ENCODE measurements around the gene RIBC1. TPM values are rescaled to one million over a fixed set of nuclear protein-coding genes. Genes with fewer than 3 reads are reported as not detected.

Gene RIBC1
- total and polyA plus RNA-seq, 4 experiments from 2014 or later: 0.47 to 1.7 (median 1.2) TPM; not detected in 1

DNA sequence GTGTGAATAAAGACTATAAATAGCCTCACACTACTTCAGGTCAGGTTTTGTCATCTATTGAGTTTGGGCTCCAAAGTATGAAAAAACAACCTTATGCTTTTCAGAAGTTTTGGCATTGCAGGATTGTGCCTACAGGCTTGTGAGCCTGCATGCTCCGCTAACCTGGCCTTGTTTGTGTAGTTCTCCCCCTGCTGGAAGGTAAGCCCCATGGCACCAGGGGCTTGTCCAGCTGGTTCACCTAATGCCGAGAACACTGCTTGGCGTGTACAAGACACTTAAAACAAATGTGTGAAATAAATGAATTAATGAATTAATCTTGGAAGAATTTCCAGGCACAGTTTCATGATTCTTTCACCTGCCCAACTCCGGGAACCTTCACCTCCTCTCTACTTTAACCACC, 13.3 kb downstream of the RIBC1 start:
- CTCF ChIA-PET (ENCODE audit: partially characterized antibody): interaction anchor here (1.3 to 5.3 kb wide), 9 partner anchors 10 to 152 kb away, joined by 3 to 38 read pairs (median 7); no protein-coding TSS in a partner anchor
- H3K4me1 Mint-ChIP-seq: peaks cover 9 to 26% (median 17%) of the 10 kb centered on the region in 4 donors
- no peak overlapping the region for H3K27ac ChIP-seq (ENCODE audit: low read depth, low read length)
- no peak overlapping the region for H3K4me3 ChIP-seq (ENCODE audit: low read length in 2 of 2)
- H3K9me3 Mint-ChIP-seq: no peaks in the 10 kb centered on the region
- intact Hi-C loops (cut with micrococcal nuclease): loop anchor here (1.0 kb wide), 3 partner anchors 119 to 152 kb away; no protein-coding TSS in a partner anchor
- peaks cover 4% of the 10 kb centered on the region for H3K36me3 ChIP-seq (ENCODE audit: insufficient read depth, low read length)
- H3K9me3 ChIP-seq (ENCODE audit: control insufficient read depth in 1 of 2, low read length in 2 of 2): no peaks in the 10 kb centered on the region
- no peaks in the 10 kb centered on the region for H3K27me3 ChIP-seq (ENCODE audit: insufficient read depth, low read length)
- POLR2A ChIA-PET (ENCODE audit: partially characterized antibody): interaction anchor here (1.1 to 3.7 kb wide), 2 partner anchors 13 to 211 kb away, joined by 3 to 24 read pairs; partner anchors contain the start of genes RIBC1 and SMC1A
- H3K36me3 Mint-ChIP-seq: peaks cover 3 to 10% of the 10 kb centered on the region in 2 donors
- H3K4me1 ChIP-seq (ENCODE audit: insufficient read depth, low read length): peaks cover 15% of the 10 kb centered on the region
- peak; percentile 62 to 75 (median 71) for DNase-seq
- H3K27me3 Mint-ChIP-seq: peaks cover 0 to 2% of the 10 kb centered on the region in 2 donors
- H3K27ac Mint-ChIP-seq: peak overlapping the region in 4 of 7 donors; percentile 15 to 46 (median 32)
- peak overlapping the region in 2 of 8 donors; percentile 19 to 49 for H3K4me3 Mint-ChIP-seq

GRCh38 chrX:53437206-53437605, 14.5 kb downstream of the RIBC1 start:
- Mint-ChIP-seq H3K9me3 (no peaks in the 10 kb centered on the region), H3K36me3 (peaks cover 0 to 3% of the 10 kb centered on the region in 2 donors), H3K4me1 (peaks cover 10 to 38% (median 18%) of the 10 kb centered on the region in 4 donors), H3K27ac (no peak overlapping the region), H3K27me3 (peaks cover 0 to 2% of the 10 kb centered on the region in 2 donors), H3K4me3 (no peak overlapping the region)
- H3K4me1 ChIP-seq (ENCODE audit: insufficient read depth, low read length): peaks cover 15% of the 10 kb centered on the region
- POLR2A ChIA-PET (ENCODE audit: partially characterized antibody): no interaction called here
- no peak for DNase-seq
- no peaks in the 10 kb centered on the region for H3K27me3 ChIP-seq (ENCODE audit: insufficient read depth, low read length)
- intact Hi-C loops (cut with micrococcal nuclease): no loop called here
- H3K27ac ChIP-seq (ENCODE audit: low read depth, low read length): no peak overlapping the region
- H3K36me3 ChIP-seq (ENCODE audit: insufficient read depth, low read length): peaks cover under 1% of the 10 kb centered on the region
- H3K9me3 ChIP-seq (ENCODE audit: control insufficient read depth in 1 of 2, low read length in 2 of 2): no peaks in the 10 kb centered on the region
- no peak overlapping the region for H3K4me3 ChIP-seq (ENCODE audit: low read length in 2 of 2)
- CTCF ChIA-PET (ENCODE audit: partially characterized antibody): interaction anchor here (0.7 to 5.3 kb wide), 8 partner anchors 9 to 153 kb away, joined by 3 to 38 read pairs (median 7); no protein-coding TSS in a partner anchor

DNA sequence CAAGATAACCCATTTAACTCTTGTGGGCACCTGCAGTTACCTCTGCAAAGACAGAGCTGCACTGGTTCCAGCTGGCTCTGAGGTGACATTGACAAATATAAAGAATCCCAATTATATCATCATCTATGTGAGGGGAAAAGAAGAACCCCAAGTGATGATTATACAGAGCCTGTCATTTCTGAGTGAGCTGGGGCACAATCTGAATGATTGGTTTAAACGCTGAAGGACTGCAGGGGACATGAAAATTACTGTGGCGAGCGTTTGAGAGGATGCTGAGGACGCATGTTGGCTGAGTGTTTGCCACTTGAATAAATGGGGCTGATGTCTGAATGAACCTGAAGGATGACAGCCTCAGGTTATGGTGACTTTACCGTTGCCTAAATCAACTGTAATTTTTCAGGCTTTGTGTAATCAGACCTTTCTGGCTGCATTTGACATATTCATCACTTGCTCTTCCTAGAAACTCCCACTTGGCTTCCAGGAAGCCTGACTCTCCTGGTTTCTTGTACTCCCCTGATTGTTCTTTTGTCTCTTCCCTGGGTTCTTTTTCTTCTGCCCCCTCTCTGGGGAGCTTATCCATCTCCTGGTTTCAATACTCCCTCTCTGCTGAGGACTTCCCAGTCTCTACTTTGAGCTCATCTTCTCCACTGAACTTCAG, 15.6 kb downstream of the RIBC1 start:
- Mint-ChIP-seq H3K4me3 (peak overlapping the region in 1 of 8 donors; percentile 1), H3K27me3 (peaks cover 0 to 2% of the 10 kb centered on the region in 2 donors), H3K36me3 (peaks cover 0 to 3% of the 10 kb centered on the region in 2 donors), H3K4me1 (peaks cover 10 to 39% (median 18%) of the 10 kb centered on the region in 4 donors), H3K9me3 (no peaks in the 10 kb centered on the region), H3K27ac (no peak overlapping the region)
- DNase-seq: no peak
- CTCF ChIA-PET (ENCODE audit: partially characterized antibody): interaction anchor here (0.5 to 5.3 kb wide), 3 partner anchors 13 to 126 kb away, joined by 3 to 38 read pairs (median 4); no protein-coding TSS in a partner anchor
- Histone ChIP-seq H3K36me3 (ENCODE audit: insufficient read depth, low read length) (no peaks in the 10 kb centered on the region), H3K4me1 (ENCODE audit: insufficient read depth, low read length) (peaks cover 14% of the 10 kb centered on the region), H3K27ac (ENCODE audit: low read depth, low read length) (no peak overlapping the region), H3K27me3 (ENCODE audit: insufficient read depth, low read length) (no peaks in the 10 kb centered on the region), H3K4me3 (ENCODE audit: low read length in 2 of 2) (no peak overlapping the region), H3K9me3 (ENCODE audit: control insufficient read depth in 1 of 2, low read length in 2 of 2) (no peaks in the 10 kb centered on the region)
- POLR2A ChIA-PET (ENCODE audit: partially characterized antibody): no interaction called here
- intact Hi-C loops (cut with micrococcal nuclease): no loop called here

GRCh38 chrX:53438832-53439230, 16.2 kb downstream of the RIBC1 start:
- peaks cover 0 to 2% of the 10 kb centered on the region in 2 donors for H3K27me3 Mint-ChIP-seq
- no peak overlapping the region for H3K27ac ChIP-seq (ENCODE audit: low read depth, low read length)
- peaks cover 10 to 33% (median 17%) of the 10 kb centered on the region in 4 donors for H3K4me1 Mint-ChIP-seq
- no peaks in the 10 kb centered on the region for H3K27me3 ChIP-seq (ENCODE audit: insufficient read depth, low read length)
- intact Hi-C loops (cut with micrococcal nuclease): no loop called here
- no peak overlapping the region for H3K4me3 ChIP-seq (ENCODE audit: low read length in 2 of 2)
- no peaks in the 10 kb centered on the region for H3K9me3 ChIP-seq (ENCODE audit: control insufficient read depth in 1 of 2, low read length in 2 of 2)
- ChIA-PET CTCF (ENCODE audit: partially characterized antibody) (interaction anchor here (0.5 to 5.3 kb wide), 3 partner anchors 13 to 126 kb away, joined by 3 to 38 read pairs (median 4); no protein-coding TSS in a partner anchor), POLR2A (ENCODE audit: partially characterized antibody) (no interaction called here)
- no peak for DNase-seq
- no peaks in the 10 kb centered on the region for H3K36me3 ChIP-seq (ENCODE audit: insufficient read depth, low read length)
- no peaks in the 10 kb centered on the region for H3K9me3 Mint-ChIP-seq
- H3K4me3 Mint-ChIP-seq: peak overlapping the region in 1 of 8 donors; percentile 1
- H3K27ac Mint-ChIP-seq: peak overlapping the region in 1 of 7 donors; percentile 2
- peaks cover 9% of the 10 kb centered on the region for H3K4me1 ChIP-seq (ENCODE audit: insufficient read depth, low read length)
- H3K36me3 Mint-ChIP-seq: peaks cover 0 to 3% of the 10 kb centered on the region in 2 donors

- Mint-ChIP-seq H3K9me3 (no peaks in the 10 kb centered on the region), H3K36me3 (no peaks in the 10 kb centered on the region), H3K4me1 (peaks cover 4 to 21% (median 7%) of the 10 kb centered on the region in 4 donors), H3K4me3 (peak overlapping the region in 6 of 8 donors; percentile 4 to 76 (median 46)), H3K27me3 (peaks cover 0 to 2% of the 10 kb centered on the region in 2 donors), H3K27ac (peak overlapping the region in 1 of 7 donors; percentile 65)
- CTCF ChIA-PET (ENCODE audit: partially characterized antibody): no interaction called here
- POLR2A ChIA-PET (ENCODE audit: partially characterized antibody): no interaction called here
- no peaks in the 10 kb centered on the region for H3K27me3 ChIP-seq (ENCODE audit: insufficient read depth, low read length)
- no peaks in the 10 kb centered on the region for H3K9me3 ChIP-seq (ENCODE audit: control insufficient read depth in 1 of 2, low read length in 2 of 2)
- H3K4me3 ChIP-seq (ENCODE audit: low read length in 2 of 2): no peak overlapping the region
- intact Hi-C loops (cut with micrococcal nuclease): no loop called here
- H3K4me1 ChIP-seq (ENCODE audit: insufficient read depth, low read length): peaks cover 2% of the 10 kb centered on the region
- no peaks in the 10 kb centered on the region for H3K36me3 ChIP-seq (ENCODE audit: insufficient read depth, low read length)
- no peak overlapping the region for H3K27ac ChIP-seq (ENCODE audit: low read depth, low read length)
- DNase-seq: no peak
These were observed 17.4 kb downstream of the RIBC1 start for GRCh38 chrX:53440101-53440500.

DNA sequence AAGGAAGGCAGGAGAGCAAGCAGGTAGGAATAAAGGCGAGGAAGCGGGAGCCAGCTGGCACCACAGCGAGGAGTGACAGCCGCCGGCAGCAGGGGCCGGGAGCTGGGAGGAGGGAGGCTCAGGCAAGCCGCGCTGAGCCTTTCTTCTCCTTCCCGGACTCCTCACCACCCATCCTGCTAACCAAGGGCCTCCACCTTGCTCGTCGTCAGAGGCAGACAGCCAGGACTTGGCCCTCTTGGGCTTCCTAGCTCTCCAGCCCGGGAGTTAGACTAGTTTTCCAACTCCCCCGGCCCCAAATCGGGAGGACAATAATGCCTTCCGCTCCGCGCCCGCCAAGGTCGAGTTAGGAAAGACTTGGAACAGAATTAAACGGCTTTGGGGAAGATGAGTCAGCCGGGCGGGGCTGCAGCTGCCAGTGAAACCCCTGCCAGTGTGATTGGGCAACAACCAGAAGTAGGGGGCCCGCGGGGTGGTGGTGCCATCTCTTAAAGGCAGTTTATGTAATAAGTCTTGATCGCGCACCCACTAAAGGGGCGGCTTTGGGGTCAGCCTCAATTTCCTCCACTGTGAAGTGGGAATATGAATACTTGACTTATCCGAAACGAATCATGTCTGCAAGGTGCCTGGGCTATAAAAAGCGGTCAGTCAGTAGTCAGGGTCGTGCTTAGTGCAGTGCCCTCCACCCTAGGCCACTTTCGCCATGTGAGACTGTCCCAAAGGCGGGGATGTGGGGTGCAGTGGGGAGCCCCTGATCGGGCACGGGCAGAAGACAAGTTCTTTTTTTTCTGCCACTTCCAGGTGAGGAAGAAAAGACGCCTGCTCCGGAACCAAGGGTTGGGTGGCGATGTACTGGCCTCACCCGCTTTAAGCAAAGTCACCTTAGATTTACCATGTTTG, 18.2 kb downstream of the RIBC1 start:
- Mint-ChIP-seq H3K4me3 (peak overlapping the region; percentile 79 to 89 (median 84)), H3K9me3 (no peaks in the 10 kb centered on the region), H3K27me3 (peaks cover 0 to 2% of the 10 kb centered on the region in 2 donors), H3K27ac (peak overlapping the region in 5 of 7 donors; percentile 9 to 78 (median 72)), H3K4me1 (peaks cover 3 to 21% (median 6%) of the 10 kb centered on the region in 4 donors), H3K36me3 (no peaks in the 10 kb centered on the region)
- no peak overlapping the region for H3K27ac ChIP-seq (ENCODE audit: low read depth, low read length)
- no peaks in the 10 kb centered on the region for H3K27me3 ChIP-seq (ENCODE audit: insufficient read depth, low read length)
- intact Hi-C loops (cut with micrococcal nuclease): no loop called here
- peak overlapping the region in 1 of 2 donors; percentile 59 for H3K4me3 ChIP-seq (ENCODE audit: low read length in 2 of 2)
- ChIA-PET CTCF (ENCODE audit: partially characterized antibody) (no interaction called here), POLR2A (ENCODE audit: partially characterized antibody) (interaction anchor here (1.8 kb wide), 1 partner anchor 19 kb away, joined by 5 read pairs; the partner anchor contains the start of genes RIBC1 and SMC1A)
- no peaks in the 10 kb centered on the region for H3K4me1 ChIP-seq (ENCODE audit: insufficient read depth, low read length)
- H3K9me3 ChIP-seq (ENCODE audit: control insufficient read depth in 1 of 2, low read length in 2 of 2): no peaks in the 10 kb centered on the region
- peak in 1 of 5 donors; percentile 36 for DNase-seq
- no peaks in the 10 kb centered on the region for H3K36me3 ChIP-seq (ENCODE audit: insufficient read depth, low read length)

Data from CD4-positive, alpha-beta memory T cell (primary cell).